Measurements from ENCODE around the gene TMEM184A.
"Not testable (repeated sequence)": the region's sequence is repeated elsewhere in the genome, so short reads cannot be mapped to it uniquely, and the experiment has no call there.

Gene TMEM184A

DNA sequence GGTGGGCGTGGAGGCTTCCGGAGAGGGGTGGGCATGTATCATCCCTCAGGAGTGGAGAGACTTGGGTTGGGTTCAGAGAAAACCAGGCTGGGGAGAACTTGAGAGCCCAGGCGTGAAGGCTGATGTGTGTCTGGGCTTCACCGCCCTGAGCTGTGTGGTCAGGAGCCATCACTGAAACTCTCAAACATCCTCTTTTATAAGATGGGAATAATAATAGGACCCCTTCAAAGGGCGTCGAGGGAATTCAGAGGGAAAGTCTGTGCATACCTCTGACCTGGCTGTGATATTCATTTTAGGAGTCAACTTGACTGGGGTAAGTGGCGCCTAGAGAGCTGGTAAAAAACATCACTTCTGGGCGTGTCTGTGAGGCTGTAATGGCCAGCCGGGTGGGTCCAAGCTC lies 34.9 kb upstream of the TMEM184A start:
- DNase-seq (ENCODE audit: low read depth in 1 of 2, low spot score in 1 of 2) = no peak

DNA sequence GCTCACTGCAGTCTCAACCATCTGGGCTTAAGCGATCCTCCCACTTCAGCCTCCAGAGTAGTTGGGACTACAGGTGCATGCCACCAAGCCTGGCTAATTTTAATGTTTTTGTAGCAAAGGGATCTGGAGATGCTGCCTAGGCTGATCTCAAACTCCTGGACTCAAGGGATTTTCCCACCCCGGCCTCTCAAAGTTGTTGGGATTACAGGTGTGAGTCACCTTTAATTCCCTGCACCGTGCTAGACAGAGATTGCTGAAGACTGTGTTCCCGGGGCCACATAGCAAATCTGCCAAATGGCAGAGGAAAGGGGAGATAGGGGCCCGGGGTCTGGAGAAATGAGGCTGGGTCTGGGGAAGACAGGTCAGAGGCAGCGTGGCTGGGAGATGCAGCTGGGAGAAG lies 34.5 kb upstream of the TMEM184A start:
- DNase-seq (ENCODE audit: low read depth in 1 of 2, low spot score in 1 of 2) = no peak

DNA sequence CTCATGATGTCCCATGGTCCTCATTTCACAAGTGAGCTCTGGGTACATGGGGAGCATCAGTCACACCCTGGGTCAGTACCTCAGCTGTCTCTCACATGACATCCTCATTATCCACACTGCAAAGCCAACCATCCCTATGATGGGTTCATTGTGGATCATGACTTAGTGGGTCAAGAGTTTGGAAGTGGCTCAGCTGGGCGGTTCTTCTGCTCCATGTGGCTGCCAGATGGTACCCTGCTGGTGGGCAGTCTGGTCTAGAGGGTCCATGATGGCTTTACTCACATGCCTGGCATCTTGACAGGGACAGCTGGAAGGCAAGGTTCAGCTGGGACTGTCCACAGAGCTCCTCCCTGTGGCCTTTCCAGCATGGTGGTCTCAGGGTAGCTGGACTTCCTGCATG lies 33.0 kb upstream of the TMEM184A start:
- no peak for DNase-seq (ENCODE audit: low read depth in 1 of 2, low spot score in 1 of 2)

DNA sequence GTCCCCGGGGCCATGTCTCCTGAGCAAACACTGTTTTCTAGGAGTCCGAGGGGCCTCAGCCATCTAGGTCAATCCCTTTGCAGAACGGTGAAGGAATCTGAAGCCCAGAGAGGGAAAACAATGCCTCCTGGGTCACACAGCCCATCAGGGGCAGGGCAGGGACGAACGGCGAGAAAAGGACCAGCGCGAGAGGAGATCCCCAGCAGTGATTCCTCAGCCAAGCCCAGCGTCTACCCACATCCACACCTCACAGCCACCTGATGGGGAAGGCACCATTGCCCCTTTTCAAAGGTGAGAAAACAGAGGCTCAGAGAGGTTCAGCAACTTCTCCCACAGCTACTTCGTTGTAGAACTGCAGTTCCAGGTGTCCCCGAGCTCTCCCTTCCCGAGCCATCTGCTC lies 31.7 kb upstream of the TMEM184A start:
- DNase-seq (ENCODE audit: low read depth in 1 of 2, low spot score in 1 of 2) = no peak

DNA sequence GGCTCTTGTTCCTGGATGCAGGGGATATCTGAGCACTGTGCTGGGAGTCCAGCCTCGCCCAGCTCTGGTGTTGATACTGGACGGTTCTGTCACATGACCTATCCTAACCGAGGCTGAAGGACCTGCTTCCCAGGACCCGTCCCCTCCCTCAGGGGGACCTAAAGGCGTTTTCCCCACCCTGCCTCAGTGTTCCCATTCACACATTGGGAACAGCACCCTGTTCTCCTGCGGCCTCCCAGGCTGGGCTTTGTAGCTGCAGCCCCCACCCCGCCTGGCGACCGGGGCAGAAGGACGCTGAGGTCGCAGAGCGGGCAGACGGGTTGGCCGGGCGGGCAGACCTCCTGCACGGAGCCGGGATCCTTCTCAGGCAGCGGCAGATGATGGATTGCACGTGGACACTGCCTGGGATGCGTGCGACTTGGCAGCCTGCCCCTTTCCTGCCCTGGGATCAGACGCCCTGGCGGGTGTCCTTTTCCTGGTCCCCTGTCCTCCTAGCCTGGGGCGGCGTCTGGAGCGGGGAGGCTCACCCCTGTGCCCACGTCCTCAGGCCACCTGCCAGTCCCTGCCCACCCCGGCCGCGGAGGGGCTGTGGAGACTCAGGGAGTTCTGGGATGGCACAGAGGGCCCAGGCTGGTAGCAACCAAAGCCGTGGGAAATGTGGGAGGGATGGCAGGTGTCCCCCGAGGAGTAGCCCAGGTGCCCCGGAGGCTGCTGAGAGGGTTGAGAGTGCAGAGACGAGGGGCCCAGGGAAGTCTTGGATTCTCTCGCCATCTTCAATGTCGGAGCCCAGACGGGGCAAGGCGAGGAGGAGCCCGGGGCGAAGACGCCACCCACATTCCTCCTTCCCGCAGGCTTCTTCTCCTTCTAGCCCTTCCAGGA lies 31.1 kb upstream of the TMEM184A start:
- DNase-seq (ENCODE audit: low read depth in 1 of 2, low spot score in 1 of 2) = no peak

DNA sequence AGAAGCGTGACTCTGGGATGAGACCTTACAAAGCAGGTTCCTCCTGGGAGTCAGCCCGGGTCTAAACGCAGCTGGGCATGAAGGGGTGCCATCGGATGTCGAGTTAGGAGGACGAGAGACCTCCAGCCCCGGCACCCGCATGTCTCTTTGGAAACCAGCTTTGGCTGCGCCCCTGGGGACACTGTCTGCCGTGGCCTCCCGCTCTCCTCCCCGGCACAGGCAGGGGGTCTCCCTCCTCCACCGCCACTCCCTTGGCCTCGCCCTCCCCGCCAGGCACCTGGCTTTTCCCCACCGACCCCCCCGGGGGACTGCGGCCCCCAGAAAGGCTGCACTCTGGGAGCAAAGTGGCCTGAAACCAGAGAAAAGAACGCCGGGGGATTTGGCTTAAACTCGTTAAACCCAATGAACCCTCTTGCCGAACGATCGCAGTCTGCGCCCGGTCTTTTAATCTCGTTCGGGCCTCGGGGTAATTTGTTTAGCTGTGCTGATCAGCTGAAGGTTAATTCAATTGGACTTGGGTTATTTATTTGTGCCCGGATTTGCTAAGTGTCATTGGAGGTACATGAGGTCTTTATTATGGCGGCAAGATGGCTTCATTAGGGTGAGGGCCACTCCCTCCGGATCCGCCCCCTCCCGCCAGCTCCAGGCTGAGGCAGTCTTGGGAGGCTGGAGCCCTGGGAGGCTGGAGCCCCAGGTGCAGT lies 30.3 kb upstream of the TMEM184A start:
- DNase-seq (ENCODE audit: low read depth in 1 of 2, low spot score in 1 of 2) = no peak

DNA sequence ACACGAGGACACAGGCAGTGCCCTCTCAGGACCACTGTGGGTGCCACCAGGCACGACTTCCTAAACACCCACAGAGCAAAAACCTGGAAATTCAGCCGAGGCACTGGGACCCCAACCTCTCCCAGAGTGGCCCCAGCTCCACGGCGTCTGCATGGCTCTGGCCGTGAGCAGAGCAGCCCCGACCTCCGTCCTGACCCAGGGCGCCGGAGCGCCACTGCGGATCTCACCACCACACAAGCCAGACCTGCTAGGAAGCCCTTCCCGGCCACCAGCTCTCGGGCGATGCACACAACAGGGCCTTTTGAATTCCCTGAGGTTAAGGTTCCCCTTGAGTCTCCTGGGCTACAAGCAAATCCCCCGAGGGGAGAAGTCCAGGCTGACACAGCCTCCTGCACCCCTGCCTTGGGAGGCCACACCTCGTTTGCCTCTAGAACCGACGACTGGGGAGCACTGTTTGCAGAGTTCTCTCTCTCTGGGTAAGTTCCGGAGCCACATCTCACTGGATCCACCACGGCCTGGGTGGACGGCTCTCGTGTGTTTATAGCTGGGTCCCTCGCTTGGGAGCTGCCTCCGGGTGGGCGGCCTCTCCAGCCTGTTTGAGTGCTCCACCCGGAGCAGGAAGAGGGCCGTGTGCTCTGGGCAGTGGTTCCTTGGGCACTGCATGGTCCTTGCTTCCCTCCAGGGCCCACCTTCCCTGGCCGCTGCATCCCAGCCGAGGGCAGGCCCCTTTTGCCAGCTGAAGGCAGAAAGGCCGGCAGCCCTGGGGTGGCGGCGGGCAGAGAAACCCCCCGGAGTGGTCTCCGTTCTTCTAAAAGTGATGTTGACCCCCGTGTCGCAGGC lies 29.4 kb upstream of the TMEM184A start:
- DNase-seq (ENCODE audit: low read depth in 1 of 2, low spot score in 1 of 2) = no peak

DNA sequence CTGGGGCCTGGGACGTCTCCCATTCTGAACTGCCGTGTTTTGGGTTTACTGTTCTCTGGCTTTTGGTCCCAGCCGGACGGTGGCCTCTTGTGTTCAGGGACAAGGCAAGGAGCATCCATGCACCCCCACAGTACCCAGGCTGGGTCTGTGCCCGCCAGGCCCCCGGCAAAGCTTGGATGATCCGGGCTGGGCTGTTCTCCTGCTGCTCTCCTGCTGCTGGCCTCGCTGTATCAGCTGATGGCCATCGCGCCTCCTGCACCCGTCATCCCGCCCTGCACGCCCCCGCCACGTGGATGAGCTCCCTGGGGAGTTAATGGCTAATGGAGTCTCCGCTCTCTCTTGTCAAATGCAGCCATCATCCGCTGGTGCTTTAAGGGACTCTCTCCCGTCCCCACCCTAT lies 28.7 kb upstream of the TMEM184A start:
- no peak for DNase-seq (ENCODE audit: low read depth in 1 of 2, low spot score in 1 of 2)

DNA sequence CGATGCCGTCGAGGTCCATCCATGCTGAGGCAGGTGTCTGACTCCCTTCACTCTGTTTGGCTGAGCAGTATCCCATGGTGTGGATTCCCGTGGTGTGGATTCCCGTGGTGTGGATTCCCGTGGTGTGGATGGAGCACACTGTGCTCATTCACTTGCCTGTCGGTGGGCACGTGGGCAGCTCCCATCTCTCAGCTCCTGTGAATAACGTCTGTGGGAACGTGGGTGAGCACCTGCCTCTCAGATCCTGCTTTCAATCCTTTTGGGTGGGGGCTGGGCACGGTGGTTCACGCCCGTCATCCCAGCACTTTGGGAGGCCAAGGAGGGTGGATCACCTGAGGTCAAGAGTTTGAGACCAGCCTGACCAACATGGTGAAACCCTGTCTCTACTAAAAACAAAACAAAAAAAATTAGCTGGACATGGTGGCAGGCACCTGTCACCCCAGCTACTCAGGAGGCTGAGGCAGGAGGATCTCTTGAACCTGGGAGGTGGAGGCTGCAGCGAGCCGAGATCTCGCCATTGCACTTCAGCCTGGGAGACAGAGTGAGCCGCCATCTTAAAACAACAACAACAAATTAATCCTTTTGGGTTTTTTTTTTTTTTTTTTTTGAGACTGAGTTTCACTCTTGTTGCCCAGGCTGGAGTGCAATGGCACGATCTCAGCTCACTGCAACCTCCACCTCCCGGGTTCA lies 27.4 kb upstream of the TMEM184A start:
- not testable (repeated sequence) for DNase-seq (ENCODE audit: low read depth in 1 of 2, low spot score in 1 of 2)

DNA sequence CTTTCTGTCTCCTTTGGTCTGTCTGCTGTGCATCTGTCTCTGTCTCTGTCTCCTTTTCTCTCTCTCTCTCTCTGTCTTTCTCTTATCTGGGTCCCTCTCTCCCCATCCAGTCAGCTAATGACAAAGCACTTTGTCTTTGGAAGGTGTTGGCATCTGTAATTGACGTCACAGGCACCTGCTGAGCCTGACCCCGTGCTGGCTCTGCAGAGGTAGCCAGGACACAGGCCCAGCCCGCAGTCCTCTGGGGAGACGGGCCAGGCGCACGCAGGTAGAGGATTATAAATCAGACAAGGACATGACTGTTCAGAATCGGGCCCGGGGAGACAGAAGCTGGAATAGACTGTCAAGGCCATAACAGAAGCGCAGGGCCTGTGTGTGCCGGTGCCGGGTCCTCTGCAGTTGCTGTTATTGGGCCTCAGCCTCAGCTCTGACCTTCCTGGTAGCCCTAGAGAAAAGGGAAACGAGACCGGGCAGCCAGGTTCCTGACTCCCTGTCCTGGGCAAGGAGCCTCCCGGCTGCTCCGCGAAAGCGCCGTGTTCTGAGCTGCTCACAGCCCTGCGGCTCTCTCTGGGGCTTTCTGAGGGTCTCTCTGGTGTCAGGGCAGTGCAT lies 24.5 kb upstream of the TMEM184A start:
- no peak for DNase-seq (ENCODE audit: low read depth in 1 of 2, low spot score in 1 of 2)

DNA sequence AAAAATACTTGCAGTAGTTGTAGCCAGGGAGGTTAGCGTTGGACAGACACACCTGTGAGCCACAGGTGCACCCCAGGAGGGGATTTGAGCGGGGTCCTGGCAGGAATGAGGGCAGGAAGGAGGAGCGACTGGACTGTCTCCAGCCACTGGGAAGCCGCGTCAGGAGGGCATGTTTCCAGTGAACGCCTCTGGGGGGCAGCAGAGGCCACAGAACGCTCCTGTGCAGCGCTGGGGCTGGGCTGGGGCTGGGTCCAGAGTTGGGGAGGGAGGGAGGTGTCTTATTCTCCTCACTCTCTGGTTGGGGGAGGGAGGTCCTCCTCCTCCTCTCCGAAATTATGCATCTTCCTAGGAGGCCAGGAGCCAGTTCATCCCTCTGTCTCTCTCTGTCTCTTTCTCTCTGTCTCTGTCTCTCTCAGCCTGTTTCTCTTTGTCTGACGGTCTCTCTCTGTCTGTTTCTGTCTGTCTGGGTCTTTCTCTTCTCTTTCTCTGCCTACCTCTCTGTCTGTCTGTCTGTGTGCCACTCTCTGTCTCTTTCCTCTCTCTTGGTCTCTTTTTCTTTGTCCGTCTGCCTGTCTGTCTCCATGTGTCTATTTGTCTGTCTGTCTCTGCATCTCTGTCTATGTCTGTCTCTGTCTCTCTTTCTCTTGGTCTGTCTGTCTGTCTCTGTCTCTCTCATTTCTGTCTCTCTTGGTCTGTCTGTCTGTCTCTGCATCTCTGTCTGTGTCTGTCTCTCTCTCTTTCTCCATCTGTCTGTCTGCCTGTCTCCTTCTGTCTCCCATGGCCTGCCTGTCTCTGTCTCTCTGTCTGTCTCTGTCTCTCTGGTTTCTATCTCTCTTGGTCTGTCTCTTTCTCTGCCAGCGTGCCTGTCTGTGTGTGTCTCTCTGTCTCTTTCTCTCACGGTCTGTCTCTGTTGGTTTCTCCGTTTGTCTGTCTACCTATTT lies 23.7 kb upstream of the TMEM184A start:
- DNase-seq (ENCODE audit: low read depth in 1 of 2, low spot score in 1 of 2) = peak; percentile 48 to 60

DNA sequence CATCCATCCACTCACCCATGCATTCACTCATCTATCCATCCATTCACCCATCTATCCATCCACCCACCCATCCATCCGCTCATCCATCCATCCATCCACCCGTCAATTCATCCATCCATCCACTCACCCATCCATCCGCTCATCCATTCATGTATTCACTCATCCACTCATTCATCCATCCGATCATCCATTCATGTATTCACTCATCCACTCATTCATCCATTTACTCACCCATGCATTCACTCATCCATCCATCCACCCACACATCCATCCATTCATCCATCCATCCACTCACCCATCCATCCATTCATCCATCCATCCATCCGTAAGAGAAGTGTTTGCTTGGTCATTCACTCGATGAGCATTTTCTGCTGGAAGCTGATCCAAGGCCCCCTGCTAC lies 22.5 kb upstream of the TMEM184A start:
- no peak for DNase-seq (ENCODE audit: low read depth in 1 of 2, low spot score in 1 of 2)

DNA sequence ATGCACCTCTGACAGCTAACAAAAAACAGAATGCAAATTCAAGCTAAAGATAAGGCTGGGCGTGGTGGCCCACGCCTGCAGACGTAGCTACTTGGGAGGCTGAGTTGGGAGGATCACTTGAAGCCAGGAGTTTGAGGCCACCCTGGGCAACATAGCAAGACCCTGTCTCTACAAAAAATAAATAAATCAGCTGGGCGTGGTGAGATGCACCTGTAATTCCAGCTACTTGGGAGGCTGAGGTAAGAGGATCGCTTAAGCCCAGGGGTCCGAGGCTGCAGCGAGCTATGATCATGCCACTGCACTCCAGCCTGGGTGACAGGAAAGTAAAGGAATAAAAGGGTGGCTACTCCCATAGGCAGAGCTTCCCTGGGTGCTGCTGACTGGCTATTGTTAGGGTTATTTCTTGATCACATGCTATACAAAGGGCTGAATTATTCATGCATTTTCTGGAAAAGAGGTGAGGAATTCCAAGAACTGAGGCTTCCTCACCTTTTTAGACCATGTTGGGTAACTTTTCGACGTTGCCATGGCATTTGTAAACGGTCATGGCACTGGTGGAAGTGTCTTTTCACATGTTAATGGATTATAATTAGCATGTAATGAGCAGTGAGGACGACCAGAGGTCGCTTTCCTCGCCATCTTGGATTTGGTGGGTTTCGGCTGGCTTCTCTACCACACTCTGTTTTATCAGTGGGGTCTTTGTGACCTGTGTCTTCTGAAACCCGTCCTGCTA lies 20.7 kb upstream of the TMEM184A start:
- no peak for DNase-seq (ENCODE audit: low read depth in 1 of 2, low spot score in 1 of 2)

DNA sequence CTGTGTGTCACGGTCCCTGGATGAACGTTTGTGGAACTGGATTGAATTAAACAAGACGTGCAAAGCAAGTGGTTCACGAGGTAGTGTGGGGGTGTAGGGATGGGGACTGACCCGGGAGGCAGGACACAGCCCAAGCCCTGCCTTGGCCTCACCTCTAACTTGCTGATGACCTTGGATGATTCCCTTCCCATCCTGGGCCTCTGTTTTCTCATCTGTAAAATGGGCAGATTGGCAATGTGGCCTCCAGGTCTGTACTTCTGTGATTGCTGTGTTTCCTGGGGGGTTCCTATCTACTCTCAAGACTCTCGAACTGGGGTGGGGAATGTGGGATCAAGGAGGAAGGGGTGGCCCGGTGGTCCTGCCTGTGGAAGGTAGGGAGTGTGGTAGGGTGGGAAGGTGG lies 19.8 kb upstream of the TMEM184A start:
- no peak for DNase-seq (ENCODE audit: low read depth in 1 of 2, low spot score in 1 of 2)

DNA sequence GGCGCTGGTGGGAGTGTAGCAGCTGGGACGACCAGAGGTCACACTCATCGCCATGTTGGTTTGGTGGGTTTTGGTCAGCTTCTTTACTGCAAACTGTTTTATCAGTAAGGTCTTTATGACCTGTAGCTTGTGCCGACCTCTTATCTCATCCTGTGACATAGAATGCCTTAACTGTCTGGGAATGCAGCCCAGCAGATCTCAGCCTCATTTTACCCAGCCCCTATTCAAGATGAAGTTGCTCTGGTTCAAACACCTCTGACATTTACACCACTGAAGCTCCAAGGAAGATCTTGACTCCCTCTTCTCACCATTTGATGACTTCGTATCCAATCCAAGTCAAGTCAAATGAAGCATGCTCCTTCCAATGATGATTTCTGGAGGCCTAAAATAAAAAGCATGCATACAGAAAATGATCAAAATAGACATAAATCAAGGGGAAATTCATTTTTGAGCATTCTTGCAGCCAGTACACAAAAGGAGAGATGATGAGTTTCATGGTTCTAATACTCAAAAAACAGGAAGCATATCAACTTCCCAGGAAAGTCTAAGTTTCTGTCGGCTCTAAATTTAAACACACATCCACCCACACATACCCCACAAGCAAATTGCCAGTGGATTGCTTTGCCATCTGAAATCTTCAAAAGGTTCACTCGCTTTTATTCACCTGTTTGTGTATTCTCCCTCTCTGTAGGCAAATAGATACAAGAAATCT lies 16.3 kb upstream of the TMEM184A start:
- no peak for DNase-seq (ENCODE audit: low read depth in 1 of 2, low spot score in 1 of 2)

DNA sequence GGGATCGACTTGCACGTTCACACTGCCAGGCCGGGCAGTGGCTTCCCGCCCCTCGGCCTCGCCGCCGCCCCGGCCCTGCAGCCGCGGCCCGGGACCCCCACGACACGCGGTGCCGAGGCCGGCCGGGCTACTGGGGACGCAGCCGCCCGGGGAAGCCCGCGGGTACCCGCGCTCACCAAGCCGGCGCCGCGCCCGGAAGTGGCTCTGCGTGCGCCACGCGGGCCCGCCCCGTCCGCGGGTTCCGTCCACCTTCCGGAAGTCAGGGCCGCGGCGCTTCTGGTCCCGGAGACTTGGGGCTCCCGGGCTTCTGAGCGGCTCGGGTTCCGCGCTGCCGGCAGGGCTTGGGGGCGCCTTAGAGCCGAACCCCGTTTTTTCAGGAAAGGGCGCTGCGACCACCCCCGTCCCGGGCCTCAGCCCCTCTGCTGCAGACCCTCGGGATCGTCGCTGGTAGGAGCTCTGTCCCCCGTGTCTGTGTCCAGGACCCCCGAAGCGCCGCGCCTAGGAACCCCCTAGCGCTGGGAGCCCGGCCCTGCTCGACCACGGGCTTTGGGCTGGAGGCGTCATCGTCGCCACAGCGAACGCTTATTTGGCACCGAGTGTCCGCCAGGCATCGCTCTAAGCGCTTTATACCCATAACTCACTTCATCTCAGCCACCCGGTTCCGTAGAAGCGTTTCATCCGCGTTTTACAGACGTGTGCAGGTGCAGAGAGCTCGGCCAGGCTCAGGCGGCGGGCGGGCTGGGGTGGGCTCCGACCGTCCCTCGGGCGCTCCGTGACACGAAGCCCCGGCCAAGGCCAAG lies 14.0 kb upstream of the TMEM184A start, which contains the start of gene PSMG3:
Gene PSMG3, minus strand, starts transcription at position 200 of the 800 bp plus-strand sequence. CDS start 693 bp downstream, outside the sequence.
- peak; percentile 78 to 83 for DNase-seq (ENCODE audit: low read depth in 1 of 2, low spot score in 1 of 2)

DNA sequence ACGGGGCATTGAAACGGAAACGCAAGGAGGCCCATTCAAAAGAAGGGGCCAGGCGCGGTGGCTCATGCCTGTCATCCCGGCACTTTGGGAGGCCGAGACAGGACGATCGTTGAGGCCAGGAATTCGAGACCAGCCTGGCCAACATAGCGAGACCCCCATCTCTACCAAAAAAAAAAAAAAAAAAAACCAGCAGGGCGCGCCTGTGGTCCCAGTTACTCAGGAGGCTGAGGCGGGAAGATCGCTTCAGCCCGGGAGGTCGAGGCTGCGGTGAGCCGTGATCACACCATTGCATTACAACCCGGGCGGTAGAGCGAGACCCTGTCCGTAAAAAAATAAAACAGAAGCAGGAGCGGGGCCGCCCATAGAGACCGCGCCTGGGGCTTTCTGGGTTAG lies 13.4 kb upstream of the TMEM184A start:
- DNase-seq (ENCODE audit: low read depth in 1 of 2, low spot score in 1 of 2) = no peak
